ENCODE measurements around the gene ST3GAL3.
"Not testable (repeated sequence)": the region's sequence is repeated elsewhere in the genome, so short reads cannot be mapped to it uniquely, and the experiment has no call there.

ST3GAL3 gene

GRCh38 chr1:43711524-43712386, 4.4 kb downstream of the ST3GAL3 start:
- peaks cover 5% of the 10 kb centered on the region; the same call in 1 of the 2 replicates for H3K4me1 ChIP-seq (ENCODE audit: insufficient read depth, low read length)
- H3K9me3 ChIP-seq (ENCODE audit: control insufficient read depth, insufficient read depth, low read length), result no peaks in the 10 kb centered on the region
- H3K36me3 ChIP-seq (ENCODE audit: insufficient read depth, low read length), result no peaks in the 10 kb centered on the region
- H3K9ac ChIP-seq (ENCODE audit: low read depth, low read length), result no peak overlapping the region

- no peaks in the 10 kb centered on the region for H3K9me3 ChIP-seq (ENCODE audit: control insufficient read depth, insufficient read depth, low read length)
- no peaks in the 10 kb centered on the region for H3K36me3 ChIP-seq (ENCODE audit: insufficient read depth, low read length)
- no peaks in the 10 kb centered on the region for H3K4me1 ChIP-seq (ENCODE audit: insufficient read depth, low read length)
- no peak overlapping the region for H3K9ac ChIP-seq (ENCODE audit: low read depth, low read length)
Observed at GRCh38 chr1:43716559-43717281, 9.4 kb downstream of the ST3GAL3 start.

- no peak overlapping the region for H3K9ac ChIP-seq (ENCODE audit: low read depth, low read length)
- no peaks in the 10 kb centered on the region for H3K4me1 ChIP-seq (ENCODE audit: insufficient read depth, low read length)
- no peaks in the 10 kb centered on the region for H3K9me3 ChIP-seq (ENCODE audit: control insufficient read depth, insufficient read depth, low read length)
- H3K36me3 ChIP-seq (ENCODE audit: insufficient read depth, low read length), result no peaks in the 10 kb centered on the region
Observed at GRCh38 chr1:43719063-43719462, 11.7 kb downstream of the ST3GAL3 start.

- not testable (repeated sequence) for H3K9ac ChIP-seq (ENCODE audit: low read depth, low read length); H3K36me3 ChIP-seq (ENCODE audit: insufficient read depth, low read length); H3K9me3 ChIP-seq (ENCODE audit: control insufficient read depth, insufficient read depth, low read length); H3K4me1 ChIP-seq (ENCODE audit: insufficient read depth, low read length)
Observed at GRCh38 chr1:43719670-43720419, 12.5 kb downstream of the ST3GAL3 start.

GRCh38 chr1:43722810-43723209, 15.5 kb downstream of the ST3GAL3 start:
- Histone ChIP-seq H3K4me1 (ENCODE audit: insufficient read depth, low read length) (no peaks in the 10 kb centered on the region), H3K9me3 (ENCODE audit: control insufficient read depth, insufficient read depth, low read length) (no peaks in the 10 kb centered on the region), H3K36me3 (ENCODE audit: insufficient read depth, low read length) (no peaks in the 10 kb centered on the region), H3K9ac (ENCODE audit: low read depth, low read length) (no peak overlapping the region)

- H3K4me1 ChIP-seq (ENCODE audit: insufficient read depth, low read length), result no peaks in the 10 kb centered on the region
- H3K9me3 ChIP-seq (ENCODE audit: control insufficient read depth, insufficient read depth, low read length), result no peaks in the 10 kb centered on the region
- no peak overlapping the region for H3K9ac ChIP-seq (ENCODE audit: low read depth, low read length)
Observed at GRCh38 chr1:43729816-43730463, 22.6 kb downstream of the ST3GAL3 start.

GRCh38 chr1:43731867-43732531, 24.7 kb downstream of the ST3GAL3 start:
- Histone ChIP-seq H3K9me3 (ENCODE audit: control insufficient read depth, insufficient read depth, low read length) (no peaks in the 10 kb centered on the region), H3K36me3 (ENCODE audit: insufficient read depth, low read length) (no peaks in the 10 kb centered on the region), H3K9ac (ENCODE audit: low read depth, low read length) (no peak overlapping the region), H3K4me1 (ENCODE audit: insufficient read depth, low read length) (no peaks in the 10 kb centered on the region)

More at GRCh38 chr1:43729816-43730463, 22.6 kb downstream of the ST3GAL3 start:
- H3K36me3 ChIP-seq (ENCODE audit: insufficient read depth, low read length), result no peaks in the 10 kb centered on the region

- Histone ChIP-seq H3K9ac (ENCODE audit: low read depth, low read length) (no peak overlapping the region), H3K9me3 (ENCODE audit: control insufficient read depth, insufficient read depth, low read length) (no peaks in the 10 kb centered on the region), H3K4me1 (ENCODE audit: insufficient read depth, low read length) (no peaks in the 10 kb centered on the region), H3K36me3 (ENCODE audit: insufficient read depth, low read length) (no peaks in the 10 kb centered on the region)
Observed at GRCh38 chr1:43736819-43737218, 29.5 kb downstream of the ST3GAL3 start.

GRCh38 chr1:43742026-43742425, 34.7 kb downstream of the ST3GAL3 start:
- no peaks in the 10 kb centered on the region for H3K36me3 ChIP-seq (ENCODE audit: insufficient read depth, low read length)
- H3K9ac ChIP-seq (ENCODE audit: low read depth, low read length), result no peak overlapping the region
- no peaks in the 10 kb centered on the region for H3K9me3 ChIP-seq (ENCODE audit: control insufficient read depth, insufficient read depth, low read length)
- H3K4me1 ChIP-seq (ENCODE audit: insufficient read depth, low read length), result no peaks in the 10 kb centered on the region

- Histone ChIP-seq H3K36me3 (ENCODE audit: insufficient read depth, low read length) (no peaks in the 10 kb centered on the region), H3K4me1 (ENCODE audit: insufficient read depth, low read length) (no peaks in the 10 kb centered on the region)
Observed at GRCh38 chr1:43743206-43743605, 35.9 kb downstream of the ST3GAL3 start.

GRCh38 chr1:43747736-43748135, 40.4 kb downstream of the ST3GAL3 start:
- Histone ChIP-seq H3K36me3 (ENCODE audit: insufficient read depth, low read length) (no peaks in the 10 kb centered on the region), H3K9me3 (ENCODE audit: control insufficient read depth, insufficient read depth, low read length) (no peaks in the 10 kb centered on the region), H3K9ac (ENCODE audit: low read depth, low read length) (no peak overlapping the region), H3K4me1 (ENCODE audit: insufficient read depth, low read length) (no peaks in the 10 kb centered on the region)

More at GRCh38 chr1:43743206-43743605, 35.9 kb downstream of the ST3GAL3 start:
- Histone ChIP-seq H3K9me3 (ENCODE audit: control insufficient read depth, insufficient read depth, low read length) (no peaks in the 10 kb centered on the region), H3K9ac (ENCODE audit: low read depth, low read length) (no peak overlapping the region)

GRCh38 chr1:43750083-43750482, 42.7 kb downstream of the ST3GAL3 start:
- Histone ChIP-seq H3K9ac (ENCODE audit: low read depth, low read length) (no peak overlapping the region), H3K36me3 (ENCODE audit: insufficient read depth, low read length) (no peaks in the 10 kb centered on the region), H3K9me3 (ENCODE audit: control insufficient read depth, insufficient read depth, low read length) (no peaks in the 10 kb centered on the region), H3K4me1 (ENCODE audit: insufficient read depth, low read length) (no peaks in the 10 kb centered on the region)

- Histone ChIP-seq H3K9ac (ENCODE audit: low read depth, low read length) (no peak overlapping the region), H3K9me3 (ENCODE audit: control insufficient read depth, insufficient read depth, low read length) (no peaks in the 10 kb centered on the region), H3K4me1 (ENCODE audit: insufficient read depth, low read length) (no peaks in the 10 kb centered on the region), H3K36me3 (ENCODE audit: insufficient read depth, low read length) (no peaks in the 10 kb centered on the region)
Observed at GRCh38 chr1:43753422-43753821, 46.1 kb downstream of the ST3GAL3 start.
